OCI-LY3 (cell line): ENCODE results near the gene DUSP6.

ENCODE experiments used
- CTCF ChIP-seq: fragments of 200-600, 300-600 bp; sonication (generic); IDR thresholded peaks from 2 replicates; pipeline ENCODE4 v1.5.1; 2014; ENCODE audit warnings: antibody characterized with exemption, low read length, low read depth
- EZH2phosphoT487 ChIP-seq: fragments of 200-600 bp; shearing (Covaris generic); IDR thresholded peaks from 2 replicates; pipeline ENCODE4 v1.6.1; 2018; ENCODE audit warnings: antibody characterized with exemption, mixed run types, low read depth

- TF ChIP-seq CTCF (no peak), EZH2phosphoT487 (no peak)
Observed at GRCh38 chr12:89328151-89329030, 23.9 kb downstream of the DUSP6 start.
